Activated naive CD4-positive, alpha-beta T cell treated with anti-CD3 and anti-CD28 coated beads, Interleukin-2, amount 50 U/mL, for 16 hours (primary cell): ENCODE measurements around the gene PAH.
"Not testable (repeated sequence)": the region's sequence is repeated elsewhere in the genome, so short reads cannot be mapped to it uniquely, and the experiment has no call there.

Experiments
- DNase-seq: peaks from one replicate; pipeline ENCODE4 v3.0.0-alpha.2; 2020

PAH gene

DNA sequence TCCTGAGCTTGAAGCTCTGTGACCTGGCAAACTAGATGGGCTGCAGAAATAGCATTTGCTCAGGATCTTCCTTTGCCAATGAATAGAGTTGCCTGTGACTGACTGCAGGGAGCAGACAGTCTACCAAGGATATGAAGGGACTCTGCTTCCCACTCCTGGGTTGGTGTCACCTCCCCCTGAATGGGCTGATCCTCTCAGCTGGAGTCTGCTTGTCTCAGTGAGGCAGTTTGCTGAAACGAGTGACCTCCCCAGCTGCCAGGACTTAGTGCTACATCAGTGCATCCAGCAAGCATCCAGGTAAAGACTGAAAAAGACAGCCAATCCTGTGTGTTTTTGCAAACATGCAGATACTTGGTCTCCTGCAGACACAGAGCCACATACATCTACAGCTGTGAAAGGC lies 28.5 kb downstream of the PAH start:
- DNase-seq, result no peak

DNA sequence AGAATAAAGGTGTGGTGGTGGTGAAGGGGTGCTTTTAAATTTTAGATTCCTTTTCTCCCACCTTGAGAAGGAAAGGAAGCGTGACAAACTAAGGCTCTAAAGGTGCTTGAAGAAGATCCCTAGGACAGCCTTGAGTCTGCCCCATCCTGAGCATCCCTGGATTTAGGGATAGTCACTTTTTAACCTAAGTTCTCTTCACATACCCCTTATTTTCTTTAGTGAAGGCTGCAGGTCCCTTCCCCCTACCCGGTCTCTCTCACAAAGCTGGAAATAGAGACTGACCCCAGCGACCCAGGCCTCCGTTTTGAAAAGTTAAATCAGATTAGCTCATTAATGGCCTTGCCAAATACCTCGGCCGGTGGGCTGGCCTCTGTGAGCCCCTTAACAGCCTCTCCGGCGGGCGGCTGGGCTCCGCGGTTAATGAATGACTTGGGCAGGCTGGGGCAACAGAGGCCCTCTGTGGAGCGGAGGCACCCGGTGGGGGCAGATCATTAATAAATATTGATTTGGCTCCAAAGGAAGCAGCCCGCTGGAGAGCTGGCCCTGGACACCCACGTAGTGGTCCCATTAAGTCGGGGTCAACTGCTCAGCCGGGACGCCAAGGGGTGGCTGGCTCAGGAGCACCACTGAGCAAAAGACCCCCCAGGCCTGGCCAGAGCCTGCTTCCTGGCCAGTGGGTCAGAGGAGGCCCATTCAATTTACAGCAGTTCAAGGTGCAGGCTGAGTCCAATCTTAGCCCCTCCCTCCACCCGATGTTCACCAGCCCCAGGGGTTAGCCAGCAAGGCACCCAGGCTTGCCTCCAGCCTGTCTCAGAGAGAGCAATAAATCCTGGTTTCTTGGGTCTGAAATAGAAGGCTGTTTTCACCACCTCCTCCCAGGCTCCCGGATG lies 31.8 kb downstream of the PAH start:
- DNase-seq, result no peak

DNA sequence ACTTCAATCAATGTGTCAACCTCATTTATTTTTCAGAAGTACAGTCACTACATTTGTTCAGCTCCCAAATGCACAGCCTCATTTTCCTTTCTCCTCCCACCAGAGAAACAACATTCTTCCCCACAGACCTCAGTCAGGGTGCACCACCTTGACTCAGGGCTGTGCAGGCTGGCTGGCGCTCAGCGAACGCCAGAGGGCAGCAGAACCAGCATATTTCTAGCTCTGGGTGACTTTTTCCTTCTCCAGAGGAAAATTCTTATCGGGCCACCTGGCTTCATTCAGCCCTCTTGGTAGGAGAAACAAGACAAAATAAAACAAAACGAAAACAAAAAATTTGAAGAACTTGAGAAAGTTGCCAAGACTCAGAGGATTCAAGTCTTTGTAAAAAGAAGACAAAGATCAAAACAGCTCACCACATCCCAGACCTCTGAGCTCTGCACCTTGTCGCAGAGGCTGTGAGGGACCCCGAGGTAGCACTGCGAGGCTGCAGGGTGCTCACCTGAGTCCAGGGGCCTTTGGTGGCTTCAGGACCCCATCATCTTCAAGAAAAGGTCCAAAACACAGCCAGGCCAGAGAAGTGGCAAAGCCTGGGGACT lies 33.7 kb downstream of the PAH start:
- DNase-seq, result peak; percentile 28

DNA sequence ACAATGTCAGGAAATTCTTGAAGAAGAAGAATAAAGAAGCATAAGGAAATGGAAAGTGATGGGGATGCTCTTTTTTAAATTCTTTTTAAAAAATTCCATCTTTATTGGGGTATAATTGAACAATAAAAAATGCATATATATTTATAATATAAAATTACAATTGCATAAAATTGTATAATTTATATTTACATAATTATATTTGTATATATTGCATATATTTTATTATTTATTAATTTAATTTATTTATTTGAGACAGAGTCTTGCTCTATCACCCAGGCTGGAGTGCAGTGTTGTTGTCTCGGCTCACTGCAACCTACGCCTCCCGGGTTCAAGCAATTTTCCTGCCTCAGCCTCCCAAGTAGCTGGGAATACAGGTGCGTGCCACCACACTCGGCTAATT lies 36.3 kb downstream of the PAH start:
- no peak for DNase-seq

DNA sequence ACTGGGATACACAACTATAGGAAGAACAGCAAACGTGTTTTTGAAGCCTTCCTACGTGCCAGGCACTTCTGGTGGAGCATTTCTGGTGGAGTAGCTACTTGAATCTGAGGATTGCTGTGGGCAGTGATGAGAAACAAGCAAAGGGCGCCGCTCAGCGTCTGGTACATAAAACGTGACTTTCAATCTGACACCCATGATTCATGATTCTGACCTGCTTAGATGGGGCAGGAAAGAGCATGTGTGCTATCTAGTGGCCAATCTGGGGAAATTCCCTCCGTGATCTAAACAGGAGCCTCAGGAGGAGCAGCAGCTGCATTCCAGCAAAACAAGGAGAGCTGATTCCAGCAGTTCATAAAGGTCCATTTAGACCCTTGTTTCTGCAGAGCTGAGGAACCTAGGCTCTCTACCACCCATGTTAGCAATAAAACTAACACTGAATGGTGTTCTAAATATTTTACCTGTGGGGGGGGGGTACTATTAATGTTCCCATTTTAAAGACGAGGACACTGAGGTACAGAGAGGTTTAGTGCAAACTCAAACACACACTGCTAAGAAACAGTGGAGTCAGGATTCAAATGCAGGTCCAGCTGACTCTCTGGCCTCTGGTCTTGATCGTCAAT lies 37.8 kb downstream of the PAH start:
- no peak for DNase-seq

DNA sequence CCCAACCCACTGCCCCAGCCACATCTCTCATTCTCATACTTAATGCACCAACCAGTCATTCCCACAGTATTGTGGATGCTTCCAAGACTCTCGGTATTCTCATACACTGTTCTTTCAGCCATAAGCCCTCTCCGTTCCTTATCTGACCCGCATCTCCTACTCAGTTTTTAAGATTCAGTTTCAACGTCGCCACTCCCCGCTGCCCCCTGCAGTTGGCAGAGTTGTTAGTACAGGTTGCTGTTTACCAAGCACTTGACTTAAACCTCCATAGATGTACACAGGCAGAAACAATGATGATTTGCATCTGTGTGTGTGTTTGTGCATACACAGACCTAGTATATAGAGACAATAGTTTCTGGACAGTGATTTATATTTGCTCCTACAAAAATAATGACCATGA lies 40.2 kb downstream of the PAH start:
- no peak for DNase-seq

DNA sequence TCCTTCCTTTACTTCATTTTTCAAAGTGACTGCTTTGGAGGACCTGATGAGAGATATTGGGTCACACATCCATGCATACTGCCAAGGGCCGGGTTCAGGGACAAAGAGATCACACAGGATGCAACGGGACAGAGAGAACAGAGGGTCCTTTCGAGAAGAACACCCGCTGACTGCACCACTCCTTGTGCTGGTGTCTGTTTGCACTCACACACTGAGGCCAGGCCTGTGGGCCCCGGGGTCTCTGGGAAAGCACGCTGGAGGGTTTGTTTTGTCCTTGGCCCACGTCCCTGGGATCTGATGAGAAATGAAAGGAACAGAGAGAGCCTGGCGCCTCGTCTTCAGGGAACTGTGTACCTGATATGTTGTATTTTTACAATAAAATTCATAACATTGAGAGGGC lies 42.2 kb downstream of the PAH start:
- no peak for DNase-seq

DNA sequence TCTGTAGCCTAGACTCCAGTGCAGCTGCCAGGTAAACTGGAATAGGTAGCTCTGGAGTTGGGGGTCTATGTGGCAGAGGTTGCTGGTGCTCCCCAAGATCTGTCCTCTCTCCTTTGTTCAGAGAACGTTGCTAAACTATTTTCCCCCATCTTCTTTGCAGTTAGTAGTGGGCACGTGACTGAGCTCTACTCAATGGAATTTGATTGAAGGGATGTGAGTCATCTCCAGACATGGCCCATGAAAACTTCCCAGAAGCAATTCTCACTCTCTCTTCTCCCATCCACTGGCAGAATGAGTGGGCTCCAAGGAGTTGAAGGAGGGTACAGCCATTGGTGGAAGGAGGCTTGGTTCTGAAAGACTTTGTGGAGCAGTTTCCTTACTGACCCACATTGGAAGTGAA lies 44.0 kb downstream of the PAH start:
- no peak for DNase-seq

DNA sequence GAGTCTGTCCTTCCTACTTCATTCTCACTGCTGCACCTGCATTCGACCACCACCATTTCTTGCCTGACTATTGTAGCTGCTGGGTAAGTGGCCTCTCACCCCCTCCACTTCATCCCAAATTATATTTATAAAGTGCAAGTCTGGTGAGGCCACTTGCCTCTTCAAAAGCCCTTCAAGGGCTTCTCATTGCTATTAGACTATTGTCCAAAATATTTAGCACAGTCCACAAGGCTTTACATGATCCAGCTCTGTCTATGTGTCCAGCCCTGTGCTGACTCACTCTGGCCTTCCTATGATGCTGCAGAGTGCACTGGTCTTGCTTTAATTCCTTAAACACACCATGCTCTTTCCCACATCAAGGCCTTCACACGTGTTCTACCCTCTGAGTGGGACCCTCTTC lies 46.0 kb downstream of the PAH start:
- no peak for DNase-seq

DNA sequence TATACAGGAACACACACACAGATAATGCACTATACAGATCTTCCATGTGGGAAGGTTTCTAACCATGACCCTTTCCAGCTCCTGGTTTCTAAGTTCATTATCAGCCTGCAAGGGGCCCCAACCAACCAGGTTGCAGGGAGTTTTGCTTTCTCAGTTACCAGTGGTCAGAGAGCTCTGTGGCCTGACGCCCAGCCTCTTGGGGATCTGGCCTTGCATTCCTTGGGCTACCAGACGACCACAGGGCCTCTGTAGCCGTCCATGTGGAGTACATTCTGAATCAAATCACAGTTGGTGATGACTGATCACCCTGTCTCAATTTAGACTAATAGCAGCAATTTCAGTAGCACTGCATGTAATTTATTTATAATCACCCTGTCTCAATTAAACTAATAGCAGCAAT lies 47.5 kb downstream of the PAH start:
- DNase-seq, result no peak

DNA sequence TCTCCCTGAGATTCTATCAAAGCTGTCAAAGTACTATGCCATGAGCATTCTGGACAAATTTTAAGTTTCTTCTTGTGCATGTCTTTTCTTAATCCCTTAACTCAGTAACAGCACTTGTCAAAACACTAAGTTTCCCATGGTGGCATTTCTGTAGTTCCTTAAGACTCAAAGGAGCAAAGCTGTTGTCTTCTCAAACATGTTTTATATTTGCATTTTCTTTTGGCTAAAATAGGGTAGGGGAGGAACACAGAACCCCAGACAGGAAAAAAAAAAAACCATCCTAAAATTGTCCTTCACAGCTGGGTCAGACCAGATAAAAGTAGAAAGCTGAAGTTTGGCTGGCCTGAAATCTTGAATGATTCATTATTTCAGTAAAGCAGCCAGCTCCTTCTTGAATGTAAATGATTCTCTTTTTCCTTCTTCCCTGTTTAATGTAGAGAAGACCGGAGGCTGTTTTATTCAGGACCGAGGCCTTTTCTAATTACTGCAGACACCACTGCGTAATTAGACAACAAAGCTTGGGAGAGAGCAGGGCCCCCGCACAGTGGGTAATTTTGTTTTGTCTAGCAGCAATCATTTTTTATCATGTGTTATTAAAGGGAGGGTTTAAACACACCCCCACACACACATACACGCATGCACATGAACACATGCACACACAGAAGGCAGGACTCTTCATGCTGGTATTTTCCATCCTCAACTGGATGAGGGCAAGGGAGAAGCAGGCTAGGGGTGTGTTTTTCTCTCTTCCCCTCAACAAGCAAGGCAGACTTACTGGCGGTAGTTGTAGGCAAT lies 51.0 kb downstream of the PAH start:
- no peak for DNase-seq

DNA sequence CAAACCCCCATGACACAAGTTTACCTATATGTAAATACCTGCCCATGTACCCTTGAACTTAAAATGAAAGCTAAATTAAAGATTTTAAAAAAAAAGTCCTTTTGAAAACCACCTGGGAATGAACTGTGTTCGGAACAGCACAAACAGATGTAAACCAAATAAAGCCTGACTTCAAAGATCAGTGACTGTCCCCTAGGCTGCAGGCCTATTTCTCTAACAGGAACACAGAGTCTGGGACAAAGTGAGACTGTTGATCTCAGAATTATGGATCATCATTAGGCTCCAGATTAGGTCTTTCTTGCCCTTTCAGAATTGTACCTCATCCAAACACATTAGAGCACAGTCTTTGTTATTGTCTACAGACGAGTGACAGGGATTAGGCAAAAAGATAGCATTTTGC lies 54.6 kb downstream of the PAH start:
- no peak for DNase-seq

DNA sequence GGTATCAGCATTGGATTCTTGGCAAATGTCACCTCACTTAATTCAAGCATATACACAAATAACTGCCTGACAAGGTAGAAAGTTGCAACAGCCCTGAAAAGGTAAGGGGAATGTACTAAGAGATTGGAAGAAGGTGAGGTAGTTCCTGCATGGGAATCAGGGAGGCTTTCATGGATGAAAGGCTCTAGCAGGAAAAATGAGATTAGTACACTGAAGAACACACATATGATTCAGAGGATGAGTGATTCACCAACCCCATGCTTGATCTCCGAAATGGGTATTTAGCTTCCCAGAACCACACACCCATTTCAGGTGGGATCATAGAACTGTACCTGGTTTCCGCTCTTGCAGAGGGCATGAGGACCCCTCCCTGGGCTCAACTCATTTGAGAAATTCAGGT lies 65.8 kb downstream of the PAH start:
- no peak for DNase-seq

DNA sequence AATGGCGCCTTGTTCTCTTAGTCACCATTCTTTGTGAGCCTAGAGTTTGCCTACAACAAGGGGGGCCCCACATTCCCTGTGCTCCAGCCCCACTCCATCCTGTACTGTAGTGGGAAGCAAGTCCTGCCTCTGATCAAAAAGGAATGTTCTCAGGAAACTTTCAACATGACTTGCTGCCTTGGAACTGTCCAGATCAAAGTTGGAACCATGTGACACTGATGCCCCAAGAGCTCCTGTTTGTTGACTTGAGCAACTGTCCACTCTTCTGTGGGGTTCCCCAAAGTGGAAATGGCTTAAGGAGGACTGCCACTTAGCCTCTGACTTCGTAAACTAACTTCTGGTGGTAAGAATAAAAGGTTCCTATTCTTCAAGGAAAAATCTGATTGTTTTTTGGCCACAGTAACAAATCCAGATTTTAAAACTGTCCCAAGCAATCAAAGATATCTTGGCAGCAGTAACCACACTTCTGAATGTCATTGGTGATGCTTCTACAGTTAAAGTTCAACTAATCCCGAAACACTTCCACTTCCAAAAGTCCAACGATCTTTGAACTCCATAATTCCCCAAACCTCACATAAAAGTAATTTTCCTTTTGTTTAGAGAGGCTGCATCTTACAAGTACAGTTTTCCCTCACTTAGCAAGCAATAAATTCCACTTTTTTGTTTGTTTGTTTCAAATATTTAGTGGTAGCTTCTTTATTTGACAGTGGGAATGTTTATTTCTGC lies 67.2 kb downstream of the PAH start:
- no peak for DNase-seq

DNA sequence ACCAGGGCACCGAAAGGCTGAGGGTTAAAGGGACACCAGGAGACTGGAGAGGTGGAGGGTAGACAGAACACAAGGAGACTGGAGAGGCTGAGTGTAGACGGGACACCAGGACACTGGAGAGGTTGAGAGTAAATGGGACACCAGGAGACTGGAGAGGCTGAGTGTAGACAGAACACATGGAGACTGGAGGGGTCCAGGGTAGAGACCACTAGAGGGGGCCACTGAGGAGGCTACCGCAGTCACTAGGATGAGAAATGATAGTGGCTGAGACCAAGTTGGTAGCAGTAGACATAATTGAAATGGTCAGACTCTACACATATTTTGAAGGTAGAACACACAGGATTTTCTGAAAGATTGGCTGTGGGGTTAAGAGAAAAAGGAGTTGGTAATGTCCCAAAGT lies 68.2 kb downstream of the PAH start:
- DNase-seq, result no peak

DNA sequence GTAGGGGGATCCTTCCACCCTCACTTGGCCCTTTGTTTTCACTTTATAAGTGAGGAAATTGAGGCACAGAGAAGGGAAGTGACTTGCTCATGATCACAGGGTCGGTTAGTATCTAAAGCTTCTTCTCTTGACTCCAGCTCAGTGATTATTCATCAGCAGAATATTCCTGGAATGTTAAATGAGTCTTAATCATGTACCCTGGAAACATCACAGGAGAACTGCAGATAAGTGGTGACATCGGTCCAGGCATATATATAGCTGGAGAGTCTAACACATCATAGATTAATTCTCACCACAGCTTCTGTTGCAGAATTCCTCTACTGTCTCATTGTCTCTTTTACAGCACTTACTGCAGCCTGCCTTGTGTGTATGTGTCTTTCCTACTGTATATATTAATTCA lies 69.9 kb downstream of the PAH start:
- no peak for DNase-seq

DNA sequence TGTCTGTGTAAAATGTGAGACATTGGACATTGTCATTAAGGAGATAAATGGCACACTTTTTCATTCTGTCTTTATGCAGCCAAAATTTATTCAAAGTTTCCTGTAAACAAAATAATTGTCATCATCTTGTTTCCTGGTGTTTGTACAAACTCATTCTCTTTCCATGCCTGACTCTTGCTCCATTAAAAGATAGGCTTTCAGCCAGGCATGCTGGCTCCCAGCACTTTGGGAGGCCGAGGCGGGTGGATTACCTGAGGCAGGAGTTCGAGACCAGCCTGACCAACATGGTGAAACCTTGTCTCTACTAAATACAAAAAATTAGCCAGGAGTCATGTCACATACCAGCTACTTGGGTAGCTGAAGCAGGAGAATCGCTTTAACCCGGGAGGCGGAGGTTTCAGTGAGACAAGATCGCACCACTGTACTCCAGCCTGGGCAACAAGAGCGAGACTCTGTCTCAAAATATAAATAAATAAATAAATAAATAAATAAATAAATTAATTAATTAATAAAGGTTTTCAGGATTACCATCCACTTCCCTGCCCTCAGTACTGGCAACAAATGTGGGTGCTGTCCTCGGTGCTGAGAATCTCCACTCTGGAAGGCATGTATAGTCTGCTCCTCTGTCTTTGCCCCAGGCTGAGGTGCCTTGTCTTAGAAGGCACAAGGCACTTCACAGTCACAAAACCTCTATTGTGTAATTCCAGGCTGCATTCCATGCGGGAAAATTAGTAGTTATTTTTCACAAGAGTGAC lies 83.2 kb downstream of the PAH start:
- no peak for DNase-seq

DNA sequence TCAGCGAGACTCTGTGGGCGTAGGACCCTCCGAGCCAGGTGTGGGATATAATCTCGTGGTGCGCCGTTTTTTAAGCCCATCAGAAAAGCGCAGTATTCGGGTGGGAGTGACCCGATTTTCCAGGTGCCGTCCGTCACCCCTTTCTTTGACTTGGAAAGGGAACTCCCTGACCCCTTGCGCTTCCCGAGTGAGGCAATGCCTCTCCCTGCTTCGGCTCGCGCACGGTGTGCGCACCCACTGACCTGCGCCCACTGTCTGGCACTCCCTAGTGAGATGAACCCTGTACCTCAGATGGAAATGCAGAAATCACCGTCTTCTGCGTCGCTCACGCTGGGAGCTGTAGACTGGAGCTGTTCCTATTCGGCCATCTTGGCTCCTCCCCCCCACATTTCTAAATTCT lies 84.2 kb downstream of the PAH start:
- DNase-seq, result not testable (repeated sequence)

DNA sequence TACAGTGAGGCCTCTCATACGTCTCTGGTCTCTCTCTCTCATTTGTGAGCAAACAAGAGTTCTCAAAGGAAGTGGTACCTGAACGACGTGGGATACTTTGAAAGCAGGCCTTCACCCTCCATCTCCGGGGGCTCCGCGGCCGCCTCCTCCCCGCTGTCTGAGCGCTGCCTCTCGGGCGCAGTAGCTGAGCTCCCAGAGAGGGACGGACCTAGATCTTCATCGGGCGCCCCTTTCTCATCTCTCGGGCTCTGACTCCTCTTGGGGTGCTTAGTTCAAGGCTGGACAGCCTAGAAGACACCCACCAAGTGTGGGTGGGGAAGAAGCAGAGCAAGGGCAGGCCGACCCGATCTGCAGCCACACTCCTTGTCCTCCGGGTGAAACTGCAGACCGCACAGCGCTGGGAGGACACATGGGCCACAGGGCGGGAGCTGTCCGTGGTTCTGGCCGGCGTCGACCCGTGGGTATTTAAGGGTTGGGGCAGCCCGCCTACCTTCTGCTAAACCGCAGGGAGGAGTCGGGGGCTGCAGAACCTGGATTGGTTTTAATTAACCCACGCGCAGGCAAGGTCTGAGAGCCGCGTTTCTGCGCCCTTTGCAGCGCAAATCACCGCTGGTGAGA lies 92.7 kb downstream of the PAH start:
- no peak for DNase-seq

DNA sequence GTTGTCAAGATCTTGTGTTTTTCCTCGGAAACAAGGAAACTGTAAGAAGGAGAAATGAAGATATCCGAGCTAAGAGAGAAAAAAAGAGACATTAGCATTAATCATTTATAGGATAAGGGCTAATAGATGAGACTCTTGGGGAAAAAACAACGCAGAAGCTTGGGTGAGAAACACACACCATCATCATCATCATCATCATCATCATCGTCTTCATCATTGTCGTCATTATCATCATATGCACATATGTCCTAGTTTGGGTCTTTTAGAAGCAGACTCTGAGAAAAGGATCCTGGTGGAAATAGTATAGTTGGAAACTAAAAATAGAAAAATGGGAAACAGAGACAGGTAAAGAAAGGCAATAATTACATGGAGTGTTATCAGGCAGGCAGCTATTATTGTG lies 95.9 kb downstream of the PAH start:
- DNase-seq, result no peak

DNA sequence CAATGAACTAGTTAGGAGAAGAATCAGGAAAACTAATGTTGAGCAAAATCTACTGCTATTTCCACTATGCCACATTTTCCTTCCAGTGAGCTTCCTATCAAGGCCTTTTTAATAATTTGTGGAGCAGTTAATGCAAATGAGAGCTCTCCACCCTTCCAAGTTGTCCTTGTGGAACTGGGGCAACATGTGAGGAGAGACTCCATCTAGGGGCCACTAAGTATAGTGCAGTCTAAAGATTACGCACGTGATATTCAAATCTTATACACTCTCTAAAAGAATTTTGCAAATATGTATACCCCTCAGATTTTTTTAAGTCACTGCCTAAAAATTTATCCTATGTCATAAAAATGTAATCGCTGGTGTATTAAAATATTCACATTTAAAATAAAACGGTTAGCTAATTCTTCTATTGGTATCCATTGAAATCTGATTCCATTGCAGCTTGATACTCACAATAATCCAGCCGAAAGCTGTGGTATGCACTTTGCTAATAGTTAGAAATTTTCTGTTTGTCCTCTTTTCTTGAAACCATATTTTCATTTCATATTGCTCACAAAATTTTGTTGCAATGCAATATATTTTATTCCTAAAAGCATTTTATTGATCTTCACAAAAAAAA lies 100.1 kb downstream of the PAH start:
- DNase-seq, result no peak
